GM18519 (cell line): ENCODE measurements around the gene LMCD1.

ENCODE experiments used
- ATAC-seq: cut with Tn5 transposase; IDR thresholded peaks from one replicate; pipeline ENCODE4 v1.9.1; 2021; ENCODE audit warnings: mild to moderate bottlenecking, moderate library complexity; ENCODE audit not compliant: unreplicated experiment, low FRiP score

Gene LMCD1

GRCh38 chr3:8607234-8608040, 105.8 kb downstream of the LMCD1 start:
- ATAC-seq = no peak

- ATAC-seq = no peak
Observed at GRCh38 chr3:8608041-8608790, 106.6 kb downstream of the LMCD1 start.

GRCh38 chr3:8608791-8609467, 107.3 kb downstream of the LMCD1 start:
- ATAC-seq = no peak

GRCh38 chr3:8610951-8611350, 109.3 kb downstream of the LMCD1 start:
- ATAC-seq = no peak

- no peak for ATAC-seq
Observed at GRCh38 chr3:8617921-8618320, 116.3 kb downstream of the LMCD1 start.

- no peak for ATAC-seq
Observed at GRCh38 chr3:8618950-8619349, 117.3 kb downstream of the LMCD1 start.

DNA sequence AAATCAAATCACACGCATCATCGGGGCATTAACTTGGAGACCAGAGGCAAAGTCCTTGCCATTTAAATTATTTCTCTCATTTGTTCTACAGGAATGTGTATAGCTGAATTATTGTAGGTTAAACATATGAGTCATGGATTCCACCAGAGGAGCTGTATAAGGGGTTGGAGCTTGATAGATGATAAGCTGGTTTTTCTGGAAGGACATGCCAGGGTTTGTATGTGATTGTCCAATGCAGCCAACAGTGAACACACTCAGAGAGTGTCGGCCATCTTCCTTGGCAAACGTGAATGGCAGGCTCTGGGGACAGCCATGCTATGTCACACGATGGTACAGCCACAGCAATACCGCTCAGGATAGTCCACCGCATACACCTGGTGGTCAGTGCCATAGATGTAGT, 117.9 kb downstream of the LMCD1 start:
- no peak for ATAC-seq

- no peak for ATAC-seq
Observed at GRCh38 chr3:8621141-8621540, 119.5 kb downstream of the LMCD1 start.

DNA sequence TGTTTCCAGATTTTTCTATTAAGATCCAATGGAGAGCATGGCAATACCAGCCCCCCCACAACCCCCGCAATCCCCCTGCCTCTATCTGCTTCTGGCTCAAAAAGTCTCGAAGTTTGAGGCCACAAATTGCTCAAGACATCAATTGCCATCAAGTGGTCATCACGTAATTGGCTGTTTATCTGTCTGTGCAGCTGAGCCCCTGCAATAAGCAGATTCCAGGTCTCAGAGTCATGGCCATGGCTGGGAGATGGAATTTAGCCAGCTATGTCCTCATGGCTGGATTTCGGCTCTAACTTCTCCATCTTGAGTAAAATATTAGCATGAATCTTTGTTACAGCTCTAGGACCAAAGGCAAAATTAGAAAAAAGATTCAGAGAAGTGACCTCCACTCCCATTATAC, 120.2 kb downstream of the LMCD1 start:
- no peak for ATAC-seq

GRCh38 chr3:8622873-8623691, 121.5 kb downstream of the LMCD1 start:
- peak; percentile 72 for ATAC-seq

DNA sequence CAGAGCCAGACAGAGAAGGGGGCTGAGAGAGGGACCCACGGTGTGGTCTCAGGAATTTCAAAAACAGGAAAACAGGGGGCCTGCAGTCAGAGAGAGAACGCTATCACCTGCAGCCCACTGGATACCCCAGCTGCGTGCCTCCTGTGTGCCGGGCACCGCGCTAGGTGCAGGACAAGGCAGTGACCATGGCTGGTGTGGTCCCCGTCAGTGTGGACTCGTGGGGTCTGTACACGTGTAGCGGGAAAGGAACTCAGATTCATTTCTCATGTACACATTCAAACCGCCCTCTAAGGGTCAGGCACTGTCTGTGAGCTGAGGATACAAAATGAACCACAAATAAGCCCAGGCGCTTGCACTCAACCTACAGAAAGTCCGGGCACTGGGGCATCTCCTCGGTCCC, 122.1 kb downstream of the LMCD1 start:
- ATAC-seq = no peak
